ENCODE data around the gene WTAP. TPM values are rescaled to one million over a fixed set of nuclear protein-coding genes. Genes with fewer than 3 reads are reported as not detected.

The WTAP gene
- total and polyA plus RNA-seq, 12 donors, result 56.8 to 162 (median 98.5) TPM

DNA sequence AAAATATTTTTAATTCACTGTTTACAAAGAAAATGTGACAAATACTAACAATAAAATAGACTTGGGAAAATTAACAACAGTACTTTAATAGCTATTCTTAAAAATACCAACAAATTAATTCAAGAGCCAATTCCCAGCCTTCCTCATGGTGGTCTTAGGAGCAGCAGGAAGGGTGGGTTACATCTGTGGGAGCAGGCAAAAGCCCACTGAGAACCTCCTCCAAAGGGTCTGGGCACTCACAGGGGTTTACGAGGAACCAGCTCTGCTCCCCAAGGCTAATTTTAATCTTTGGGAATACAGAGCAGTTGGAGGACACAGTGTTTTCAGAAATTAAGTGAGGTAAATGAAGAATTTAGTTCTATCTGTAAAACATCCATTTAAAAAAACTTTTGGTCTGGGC lies 44.5 kb upstream of the WTAP start:
- intact Hi-C loops (cut with DNase I), result loop anchor here in 1 of 2 donors (10.0 kb wide), 2 partner anchors 102 to 252 kb away; partner anchors contain the start of gene TCP1
- H3K27me3 ChIP-seq, result no peaks in the 10 kb centered on the region
- no peak overlapping the region for H3K4me3 ChIP-seq
- DNase-seq, result no peak
- H3K36me3 ChIP-seq (replicated peaks in 1 of 2), result peaks cover 3 to 84% of the 10 kb centered on the region in 2 donors
- no peak overlapping the region for H3K27ac ChIP-seq
- no peaks in the 10 kb centered on the region for H3K9me3 ChIP-seq (replicated peaks in 1 of 3)
- peaks cover 0 to 22% of the 10 kb centered on the region in 2 donors for H3K4me1 ChIP-seq (replicated peaks in 1 of 2)
- TF ChIP-seq, protein P1, sequence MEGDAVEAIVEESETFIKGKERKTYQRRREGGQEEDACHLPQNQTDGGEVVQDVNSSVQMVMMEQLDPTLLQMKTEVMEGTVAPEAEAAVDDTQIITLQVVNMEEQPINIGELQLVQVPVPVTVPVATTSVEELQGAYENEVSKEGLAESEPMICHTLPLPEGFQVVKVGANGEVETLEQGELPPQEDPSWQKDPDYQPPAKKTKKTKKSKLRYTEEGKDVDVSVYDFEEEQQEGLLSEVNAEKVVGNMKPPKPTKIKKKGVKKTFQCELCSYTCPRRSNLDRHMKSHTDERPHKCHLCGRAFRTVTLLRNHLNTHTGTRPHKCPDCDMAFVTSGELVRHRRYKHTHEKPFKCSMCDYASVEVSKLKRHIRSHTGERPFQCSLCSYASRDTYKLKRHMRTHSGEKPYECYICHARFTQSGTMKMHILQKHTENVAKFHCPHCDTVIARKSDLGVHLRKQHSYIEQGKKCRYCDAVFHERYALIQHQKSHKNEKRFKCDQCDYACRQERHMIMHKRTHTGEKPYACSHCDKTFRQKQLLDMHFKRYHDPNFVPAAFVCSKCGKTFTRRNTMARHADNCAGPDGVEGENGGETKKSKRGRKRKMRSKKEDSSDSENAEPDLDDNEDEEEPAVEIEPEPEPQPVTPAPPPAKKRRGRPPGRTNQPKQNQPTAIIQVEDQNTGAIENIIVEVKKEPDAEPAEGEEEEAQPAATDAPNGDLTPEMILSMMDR (IDR thresholded peaks at IDR 0.05), result no peak
- TF ChIP-seq POLR2A (IDR thresholded peaks at IDR 0.05), result no peak
- WGBS, 4 donors, result 75 to 96% (median 94%) methylated on average over 1 of the region's 1 CpG

GRCh38 chr6:159684013-159684304 lies 43.3 kb upstream of the WTAP start:
- 85 to 100% (median 95%) methylated on average over 1 of the region's 1 CpG for WGBS, 4 donors
- H3K4me3 ChIP-seq, result no peak overlapping the region
- TF ChIP-seq, protein P1 (IDR thresholded peaks at IDR 0.05), result no peak
- TF ChIP-seq POLR2A (IDR thresholded peaks at IDR 0.05), result no peak
- H3K27ac ChIP-seq, result no peak overlapping the region
- H3K27me3 ChIP-seq, result no peaks in the 10 kb centered on the region
- H3K9me3 ChIP-seq (replicated peaks in 1 of 3), result no peaks in the 10 kb centered on the region
- DNase-seq, result no peak
- intact Hi-C loops (cut with DNase I), result loop anchor here in 1 of 2 donors (10.0 kb wide), 2 partner anchors 101 to 251 kb away; partner anchors contain the start of gene TCP1
- peaks cover 3 to 84% of the 10 kb centered on the region in 2 donors for H3K36me3 ChIP-seq (replicated peaks in 1 of 2)
- H3K4me1 ChIP-seq (replicated peaks in 1 of 2), result peaks cover 6 to 30% of the 10 kb centered on the region in 2 donors

- no peak overlapping the region for H3K4me3 ChIP-seq
- 78 to 83% (median 81%) methylated on average over 5 of the region's 5 CpGs for WGBS, 4 donors
- no peak for DNase-seq
- TF ChIP-seq POLR2A (IDR thresholded peaks at IDR 0.05), result no peak
- TF ChIP-seq, protein P1 (IDR thresholded peaks at IDR 0.05), result no peak
- H3K36me3 ChIP-seq (replicated peaks in 1 of 2), result peaks cover 3 to 87% of the 10 kb centered on the region in 2 donors
- H3K27ac ChIP-seq, result no peak overlapping the region
- H3K9me3 ChIP-seq (replicated peaks in 1 of 3), result no peaks in the 10 kb centered on the region
- H3K27me3 ChIP-seq, result no peaks in the 10 kb centered on the region
- intact Hi-C loops (cut with DNase I), result loop anchor here in 1 of 2 donors (10.0 kb wide), 2 partner anchors 99 to 249 kb away; partner anchors contain the start of gene TCP1
- H3K4me1 ChIP-seq (replicated peaks in 1 of 2), result peaks cover 13 to 33% of the 10 kb centered on the region in 2 donors
These were observed 41.3 kb upstream of the WTAP start for GRCh38 chr6:159686040-159686439.

DNA sequence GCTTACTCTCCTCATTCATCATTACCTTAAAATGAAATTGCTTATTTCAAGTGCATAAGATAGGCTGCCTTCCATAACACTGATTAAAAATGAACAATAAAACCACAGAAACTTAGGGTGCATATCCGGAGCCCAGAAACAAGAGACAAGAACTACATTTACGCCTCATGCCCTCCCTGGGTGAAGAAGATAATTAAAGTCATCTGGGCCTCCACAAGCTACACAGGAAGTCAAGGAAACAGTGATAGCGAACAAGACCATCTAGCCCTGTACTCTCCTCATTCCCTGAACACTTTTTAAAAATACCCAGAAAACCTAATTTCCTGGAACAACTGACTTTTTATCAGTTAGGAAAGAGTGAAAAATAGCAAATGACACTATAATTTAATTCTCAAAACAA lies 40.6 kb upstream of the WTAP start:
- Histone ChIP-seq H3K9me3 (replicated peaks in 1 of 3) (no peaks in the 10 kb centered on the region), H3K4me3 (no peak overlapping the region), H3K27me3 (no peaks in the 10 kb centered on the region), H3K4me1 (replicated peaks in 1 of 2) (peaks cover 18 to 37% of the 10 kb centered on the region in 2 donors), H3K36me3 (replicated peaks in 1 of 2) (peaks cover 3 to 82% of the 10 kb centered on the region in 2 donors), H3K27ac (no peak overlapping the region)
- no peak for DNase-seq
- TF ChIP-seq POLR2A (IDR thresholded peaks at IDR 0.05), result no peak
- TF ChIP-seq, protein P1 (IDR thresholded peaks at IDR 0.05), result no peak
- intact Hi-C loops (cut with DNase I), result loop anchor here in 1 of 2 donors (10.0 kb wide), 2 partner anchors 98 to 248 kb away; partner anchors contain the start of gene TCP1
- 69 to 87% (median 74%) methylated on average over 3 of the region's 3 CpGs for WGBS, 4 donors
